ENCODE data around the gene FGD5.

- TF ChIP-seq POLR2A (IDR thresholded peaks at IDR 0.05) (no peak), CTCF (IDR thresholded peaks at IDR 0.05) (no peak)
These were observed 31.1 kb upstream of the FGD5 start for GRCh38 chr3:14787630-14788029.

All from vagina (tissue), 2 donors.